ENCODE data around the gene TEPSIN. TPM values are rescaled to one million over a fixed set of nuclear protein-coding genes. Genes with fewer than 3 reads are reported as not detected.

Gene TEPSIN
- total RNA-seq, 1 experiment from 2014 or later, result 19.5 TPM

DNA sequence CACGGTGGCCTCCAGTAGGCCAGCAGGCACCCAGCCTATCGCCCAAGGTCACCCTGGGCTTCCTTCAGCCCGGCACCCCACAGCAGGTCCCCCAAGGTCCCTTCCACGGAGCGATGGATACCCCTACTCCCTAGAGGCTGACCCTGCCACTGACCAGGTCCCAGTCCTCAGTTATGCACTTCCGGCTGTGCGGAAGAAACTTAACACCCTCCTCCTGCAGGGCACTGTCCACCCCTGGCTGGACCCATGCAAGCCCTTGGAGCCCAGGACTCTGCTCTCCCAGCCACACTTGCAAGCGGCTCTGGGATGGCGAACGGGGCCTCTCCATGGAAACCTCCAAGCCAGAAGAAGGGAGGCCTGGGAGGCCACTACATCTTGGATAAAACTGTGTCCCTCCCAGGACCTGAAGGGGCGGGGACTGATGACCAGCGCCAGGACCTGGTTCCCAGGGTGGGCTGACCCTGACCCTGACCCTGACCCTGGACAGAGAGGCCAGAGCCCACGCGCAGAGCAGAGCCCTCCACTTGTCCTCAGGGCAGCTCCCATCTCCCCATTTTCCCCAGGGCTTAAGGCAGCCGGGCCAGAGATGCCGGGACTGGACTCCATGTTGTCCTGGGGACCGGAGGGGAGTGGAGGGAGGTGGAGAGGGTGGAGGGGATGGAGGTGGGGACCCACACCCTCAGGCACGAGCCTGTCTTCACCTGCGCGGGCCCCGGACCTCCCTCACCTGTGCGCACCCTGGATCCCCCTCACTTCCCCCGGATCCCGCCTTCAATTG lies 16.8 kb downstream of the TEPSIN start:
- Histone ChIP-seq H3K4me3 (peak overlapping the region; percentile 80), H3K36me3 (no peaks in the 10 kb centered on the region), H3K9me3 (0 out of 2 replicates have a peak, but pooled peaks cover 1% of the 10 kb centered on the region), H3K27me3 (no peaks in the 10 kb centered on the region)
- DNase-seq, result no peak

DNA sequence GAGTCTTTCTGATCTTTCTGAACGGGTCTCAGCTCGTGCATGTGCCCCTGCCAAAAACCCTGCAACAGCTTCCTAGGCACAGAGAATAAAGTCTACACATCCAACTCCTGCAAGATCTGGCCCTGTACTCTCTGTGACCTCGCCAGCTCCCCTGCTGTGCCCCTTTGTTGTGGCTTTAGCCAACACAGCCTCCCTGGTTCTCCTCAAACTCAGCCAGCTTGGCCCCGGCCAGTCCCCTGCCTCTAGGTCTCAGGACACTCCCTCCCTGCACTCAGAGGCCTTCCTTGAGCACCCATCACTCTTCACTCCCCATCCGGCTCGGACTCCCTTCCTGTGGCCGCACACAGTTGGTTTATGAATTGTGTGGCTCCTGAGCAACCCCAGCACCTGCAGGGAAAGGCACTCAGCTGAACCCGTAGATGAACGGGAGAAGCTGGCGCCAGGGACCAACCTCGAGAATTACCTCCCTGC lies 17.4 kb downstream of the TEPSIN start:
- peak; percentile 58 for DNase-seq
- no peaks in the 10 kb centered on the region for H3K36me3 ChIP-seq
- H3K9me3 ChIP-seq, result no peaks in the 10 kb centered on the region
- no peak overlapping the region for H3K4me3 ChIP-seq
- no peaks in the 10 kb centered on the region for H3K27me3 ChIP-seq

DNA sequence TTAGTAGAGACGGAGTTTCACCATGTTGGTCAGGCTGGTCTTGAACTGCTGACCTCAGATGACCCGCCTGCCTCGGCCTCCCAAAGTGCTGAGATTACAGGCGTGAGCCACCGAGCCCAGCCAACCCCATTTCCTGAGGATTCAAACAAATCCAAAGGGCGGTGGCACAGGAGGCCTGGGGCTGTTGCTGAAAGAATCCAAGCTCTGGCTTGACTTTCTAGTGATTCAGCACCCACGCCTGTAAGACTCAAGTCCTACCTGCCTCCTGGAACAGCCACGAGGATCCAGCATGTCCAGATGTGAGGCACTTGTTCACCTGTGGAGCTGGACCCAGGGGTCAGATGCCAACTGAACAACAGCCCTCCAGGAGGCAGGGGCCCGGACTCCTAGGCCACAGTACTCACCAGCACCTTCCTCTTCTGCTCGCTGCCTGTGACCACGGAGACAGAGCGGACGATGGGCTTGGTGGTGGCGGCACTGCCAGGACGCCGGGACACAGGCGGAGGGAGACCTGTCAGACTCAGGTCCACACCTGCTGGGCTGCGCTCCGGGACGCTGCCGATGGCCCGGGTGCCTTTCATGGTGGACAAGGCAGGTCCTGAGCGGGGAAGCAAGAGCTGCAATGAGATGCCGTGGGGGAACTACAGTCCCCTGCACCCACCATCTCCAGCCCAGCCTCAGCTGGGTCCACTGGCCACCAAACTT lies 19.2 kb downstream of the TEPSIN start:
- Histone ChIP-seq H3K27me3 (no peaks in the 10 kb centered on the region), H3K9me3 (no peaks in the 10 kb centered on the region), H3K4me3 (no peak overlapping the region), H3K36me3 (no peaks in the 10 kb centered on the region)
- DNase-seq, result no peak

DNA sequence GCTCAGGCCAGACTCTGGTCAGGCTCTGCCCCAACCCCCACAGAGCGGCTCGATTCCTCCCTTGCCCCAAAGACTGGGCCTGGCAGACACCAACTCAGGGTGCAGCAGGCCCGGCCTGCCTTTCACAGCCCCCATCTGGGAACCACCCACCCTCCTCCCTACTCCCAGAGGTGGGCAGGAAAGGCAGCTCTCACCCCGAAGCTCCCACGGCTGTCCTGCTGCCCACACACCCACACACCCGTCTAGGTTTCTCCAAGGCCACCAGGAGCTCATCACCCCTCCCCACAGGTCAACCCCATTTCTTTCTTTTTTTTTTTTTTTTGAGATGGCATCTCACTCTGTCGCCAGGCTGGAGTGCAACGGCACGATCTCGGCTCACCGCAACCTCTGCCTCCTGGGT lies 19.9 kb downstream of the TEPSIN start:
- no peak for DNase-seq
- no peaks in the 10 kb centered on the region for H3K9me3 ChIP-seq

DNA sequence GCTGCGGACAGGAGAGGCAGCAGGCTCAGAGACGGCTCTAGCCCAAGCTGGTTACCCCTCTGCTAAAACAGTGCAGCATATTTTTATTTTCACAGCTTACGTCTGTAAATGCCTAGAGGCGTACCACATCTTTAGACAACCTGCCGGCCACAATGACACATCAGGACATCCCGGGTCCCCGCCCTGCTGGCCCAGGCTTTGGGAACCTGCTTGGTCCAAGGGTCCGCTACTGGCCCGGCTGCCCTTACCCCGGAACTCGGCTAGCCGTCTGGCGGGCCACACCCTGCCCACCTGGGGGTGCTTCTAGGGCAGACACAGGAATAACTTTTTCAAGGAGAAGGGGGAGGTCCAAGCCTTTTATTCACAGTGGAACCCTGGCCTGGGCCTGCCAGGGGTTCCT lies 20.4 kb downstream of the TEPSIN start:
- no peak for DNase-seq
- Histone ChIP-seq H3K36me3 (no peaks in the 10 kb centered on the region), H3K27me3 (no peaks in the 10 kb centered on the region), H3K4me3 (no peak overlapping the region), H3K9me3 (no peaks in the 10 kb centered on the region)

More for the DNA sequence above, 19.9 kb downstream of the TEPSIN start:
- no peaks in the 10 kb centered on the region for H3K27me3 ChIP-seq
- H3K36me3 ChIP-seq, result no peaks in the 10 kb centered on the region
- no peak overlapping the region for H3K4me3 ChIP-seq

DNA sequence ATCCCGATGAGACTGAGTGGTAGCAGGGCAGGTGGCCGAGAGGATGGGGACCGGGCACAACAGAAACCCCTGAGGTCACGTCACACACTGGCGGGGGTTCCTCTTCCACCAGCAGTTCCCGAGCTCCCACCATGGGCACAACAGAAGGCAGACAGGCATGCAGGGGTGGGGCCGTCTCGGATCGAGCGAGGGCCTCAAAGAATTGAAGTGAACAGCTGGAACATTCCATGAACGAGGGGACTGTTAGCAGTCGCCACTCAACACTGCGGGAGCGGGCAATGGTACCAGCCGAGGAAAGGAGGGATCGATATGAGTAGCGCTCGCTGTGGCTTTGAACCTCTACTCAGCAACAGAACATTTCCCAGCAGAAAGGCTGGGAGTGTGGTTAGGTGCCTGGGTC lies 21.4 kb downstream of the TEPSIN start:
- no peak for DNase-seq
- H3K4me3 ChIP-seq, result no peak overlapping the region
- H3K27me3 ChIP-seq, result no peaks in the 10 kb centered on the region

DNA sequence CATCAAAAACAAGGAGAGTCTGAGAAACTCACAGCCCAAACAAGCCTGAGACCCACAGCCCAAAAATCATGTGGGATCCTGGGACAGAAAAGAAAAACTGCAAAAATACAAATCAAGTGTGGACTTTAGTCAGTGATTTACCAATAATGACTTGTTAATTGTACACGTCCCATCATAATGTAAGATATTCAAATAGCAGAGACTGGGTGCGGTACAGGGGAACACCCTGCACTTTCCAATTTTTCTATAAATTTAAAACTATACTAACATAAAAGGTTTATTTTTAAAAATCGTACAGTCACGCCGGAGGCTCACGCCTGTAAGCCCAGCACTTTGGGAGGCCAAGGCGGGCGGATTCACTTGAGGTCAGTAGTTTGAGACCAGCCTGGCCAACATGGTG lies 24.9 kb downstream of the TEPSIN start:
- no peak for DNase-seq
- H3K27me3 ChIP-seq, result no peaks in the 10 kb centered on the region
- H3K4me3 ChIP-seq, result no peak overlapping the region
- no peaks in the 10 kb centered on the region for H3K36me3 ChIP-seq
- H3K9me3 ChIP-seq, result no peaks in the 10 kb centered on the region

More for the DNA sequence above, 21.4 kb downstream of the TEPSIN start:
- H3K36me3 ChIP-seq, result no peaks in the 10 kb centered on the region
- H3K9me3 ChIP-seq, result no peaks in the 10 kb centered on the region

DNA sequence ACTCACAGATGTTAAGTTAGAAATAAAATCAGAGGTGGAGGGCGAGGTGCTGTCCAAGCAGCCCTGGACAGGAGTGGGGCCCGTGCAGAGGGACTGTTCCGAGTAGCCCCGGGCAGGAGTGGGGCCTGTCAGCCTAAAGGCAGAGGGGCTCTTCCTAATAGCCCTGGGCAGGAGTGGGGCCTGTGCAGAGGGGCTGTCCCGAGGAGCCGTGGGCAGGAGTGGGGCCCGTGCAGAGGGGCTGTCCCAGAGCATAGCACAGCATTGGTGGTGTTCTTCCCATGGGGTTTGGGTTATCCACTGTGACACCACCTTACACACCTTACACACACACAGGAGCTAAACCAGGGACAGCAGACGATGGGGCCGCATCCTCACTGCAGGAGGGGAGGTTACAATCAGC lies 26.5 kb downstream of the TEPSIN start:
- no peaks in the 10 kb centered on the region for H3K36me3 ChIP-seq
- no peaks in the 10 kb centered on the region for H3K9me3 ChIP-seq
- H3K4me3 ChIP-seq, result no peak overlapping the region
- no peaks in the 10 kb centered on the region for H3K27me3 ChIP-seq
- no peak for DNase-seq

DNA sequence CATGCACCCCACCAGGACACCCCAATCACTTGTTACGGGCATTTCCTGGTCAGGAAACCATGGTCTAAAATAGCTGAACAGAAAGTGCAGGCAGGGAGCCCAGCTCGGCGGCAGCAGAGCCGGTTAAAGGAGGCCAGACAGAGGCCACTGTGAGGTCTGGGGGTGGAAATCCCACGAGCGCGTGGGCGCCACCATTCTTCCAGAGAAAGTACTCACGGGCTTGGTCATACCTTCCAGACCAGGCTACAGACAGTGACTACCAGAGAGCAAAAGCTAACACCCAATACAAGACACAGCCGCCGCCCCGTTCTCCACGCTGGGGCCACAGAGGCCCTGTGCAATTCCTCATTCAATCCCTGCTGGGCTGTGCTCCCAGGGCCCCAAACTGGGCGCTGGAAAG lies 28.0 kb downstream of the TEPSIN start:
- H3K27me3 ChIP-seq, result no peaks in the 10 kb centered on the region
- H3K36me3 ChIP-seq, result no peaks in the 10 kb centered on the region
- no peak overlapping the region for H3K4me3 ChIP-seq
- DNase-seq, result peak; percentile 1
- H3K9me3 ChIP-seq, result no peaks in the 10 kb centered on the region

DNA sequence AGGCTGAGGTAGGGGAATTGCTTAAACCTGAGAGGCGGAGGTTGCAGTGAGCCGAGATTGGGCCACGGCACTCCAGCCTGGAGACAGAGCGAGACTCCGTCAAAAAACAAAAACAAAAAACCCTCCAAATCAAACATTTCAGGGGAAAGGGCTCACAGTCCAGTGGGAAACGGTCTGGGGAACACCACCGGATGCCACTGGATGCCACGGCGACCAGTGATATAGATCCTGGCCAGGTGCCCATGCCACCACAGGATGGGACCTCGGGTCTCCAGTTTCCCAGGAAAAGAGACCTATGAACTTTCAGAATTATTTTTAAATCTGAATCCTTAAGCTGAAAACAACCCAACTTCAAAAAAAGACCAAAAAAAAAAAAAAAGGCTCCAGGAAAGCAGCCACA lies 28.4 kb downstream of the TEPSIN start:
- no peak overlapping the region for H3K4me3 ChIP-seq
- no peaks in the 10 kb centered on the region for H3K9me3 ChIP-seq
- no peaks in the 10 kb centered on the region for H3K27me3 ChIP-seq
- DNase-seq, result no peak
- H3K36me3 ChIP-seq, result no peaks in the 10 kb centered on the region

DNA sequence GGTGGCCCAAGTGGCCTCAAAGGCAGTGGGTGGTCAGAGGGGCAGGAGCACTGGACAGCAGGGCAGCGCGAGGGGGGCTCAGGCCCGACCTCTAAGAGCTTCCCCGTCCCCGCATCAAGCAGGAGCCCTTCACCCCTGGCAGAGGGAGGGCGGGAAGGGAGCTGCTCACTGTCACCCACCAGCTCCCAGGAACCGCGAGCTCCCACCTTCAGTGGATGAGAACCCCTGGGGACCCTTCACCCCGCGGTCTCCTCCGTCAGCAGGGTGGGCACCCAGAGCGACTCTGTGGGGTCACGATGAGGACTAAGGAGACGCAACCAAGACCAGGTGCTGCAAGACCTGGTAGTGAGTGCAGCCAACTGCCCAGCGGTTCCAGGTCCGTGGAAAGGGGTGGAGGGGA lies 29.7 kb downstream of the TEPSIN start:
- Histone ChIP-seq H3K4me3 (no peak overlapping the region), H3K9me3 (no peaks in the 10 kb centered on the region), H3K27me3 (no peaks in the 10 kb centered on the region), H3K36me3 (no peaks in the 10 kb centered on the region)
- DNase-seq, result no peak

DNA sequence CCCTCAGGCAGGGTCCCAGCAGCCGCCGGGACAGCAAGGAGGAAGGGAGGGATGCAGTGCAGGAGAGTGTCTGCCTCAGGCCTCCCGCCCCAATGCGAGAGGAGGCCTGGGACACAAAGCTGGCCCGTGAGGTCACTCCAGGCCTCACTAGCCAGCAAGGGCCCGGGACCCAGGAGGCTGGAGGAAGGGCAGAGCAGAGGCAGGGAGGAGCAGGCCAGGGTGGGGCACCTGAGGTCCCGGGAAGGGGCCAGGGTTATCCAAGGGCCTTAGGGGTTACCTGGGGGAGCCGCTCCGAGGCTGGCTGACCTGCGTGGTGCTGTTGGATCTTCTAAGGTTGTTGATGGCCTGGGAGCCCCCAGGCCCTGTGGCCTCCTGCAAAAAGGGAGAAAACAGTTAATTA lies 30.2 kb downstream of the TEPSIN start:
- DNase-seq, result no peak
- Histone ChIP-seq H3K27me3 (no peaks in the 10 kb centered on the region), H3K4me3 (no peak overlapping the region), H3K9me3 (no peaks in the 10 kb centered on the region), H3K36me3 (no peaks in the 10 kb centered on the region)

DNA sequence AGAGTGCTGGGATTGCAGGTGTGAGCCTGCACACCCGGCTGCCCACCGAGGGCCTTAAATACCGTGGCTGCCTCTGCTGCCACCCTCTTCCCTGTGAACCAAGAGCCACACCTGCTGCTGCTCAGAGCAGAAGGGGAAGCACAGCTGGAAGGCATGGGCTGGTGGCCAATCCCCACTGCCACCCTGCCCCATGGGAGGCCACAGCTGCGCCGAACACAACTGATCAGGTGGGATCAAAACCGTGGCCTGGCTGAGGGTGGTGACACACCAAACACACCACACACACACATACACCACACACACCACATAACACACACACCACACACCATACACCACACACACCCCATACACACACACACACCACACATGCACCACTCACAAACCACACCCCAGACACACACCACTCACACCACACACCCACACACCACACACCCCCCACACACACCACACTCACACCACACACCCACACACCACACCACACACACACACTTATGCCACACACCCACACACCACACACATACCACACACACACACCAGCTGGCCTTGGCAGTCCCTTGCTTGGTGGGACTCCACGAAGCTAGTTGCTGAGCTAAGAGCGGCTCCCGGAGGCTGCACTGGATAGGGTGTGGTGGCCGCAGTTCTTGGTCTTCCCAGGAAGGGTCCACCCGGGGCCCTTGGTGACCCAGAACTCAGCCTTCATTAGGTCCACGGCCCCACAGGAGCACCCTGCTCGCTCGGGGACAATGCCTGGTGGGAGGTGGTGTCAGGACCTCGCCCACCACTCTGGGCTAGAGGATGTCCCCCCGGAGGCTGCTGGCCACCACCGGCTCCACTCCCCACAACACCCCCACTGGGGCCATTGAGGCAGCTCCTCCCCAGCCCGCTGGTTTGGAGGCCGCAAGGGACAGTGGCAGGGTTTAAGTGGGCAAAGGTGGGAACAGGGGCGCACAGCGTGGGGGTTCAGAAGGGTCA lies 31.0 kb downstream of the TEPSIN start:
- DNase-seq, result peak; percentile 38
- Histone ChIP-seq H3K4me3 (no peak overlapping the region), H3K36me3 (no peaks in the 10 kb centered on the region), H3K27me3 (no peaks in the 10 kb centered on the region), H3K9me3 (no peaks in the 10 kb centered on the region)

DNA sequence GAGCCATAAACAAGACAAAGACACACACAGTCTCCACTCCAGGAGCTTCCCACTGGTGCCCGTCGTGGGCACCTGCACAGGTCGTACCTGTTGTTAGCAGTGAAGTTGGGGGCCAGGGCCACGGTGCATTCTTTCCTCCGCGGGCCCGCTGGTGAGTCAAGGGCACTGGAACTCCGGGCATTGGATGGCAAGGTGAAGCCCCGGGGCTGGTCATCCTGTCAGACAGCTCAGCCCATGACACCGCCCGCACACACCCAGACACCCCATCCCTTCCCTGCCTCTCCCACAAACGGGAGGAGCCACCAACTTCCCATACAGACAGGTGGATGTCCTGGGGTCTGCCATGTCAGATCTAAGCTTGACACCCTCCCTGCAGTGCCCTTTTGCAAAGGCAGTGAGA lies 32.2 kb downstream of the TEPSIN start:
- no peak overlapping the region for H3K4me3 ChIP-seq
- H3K27me3 ChIP-seq, result no peaks in the 10 kb centered on the region
- DNase-seq, result no peak
- no peaks in the 10 kb centered on the region for H3K36me3 ChIP-seq
- H3K9me3 ChIP-seq, result no peaks in the 10 kb centered on the region

DNA sequence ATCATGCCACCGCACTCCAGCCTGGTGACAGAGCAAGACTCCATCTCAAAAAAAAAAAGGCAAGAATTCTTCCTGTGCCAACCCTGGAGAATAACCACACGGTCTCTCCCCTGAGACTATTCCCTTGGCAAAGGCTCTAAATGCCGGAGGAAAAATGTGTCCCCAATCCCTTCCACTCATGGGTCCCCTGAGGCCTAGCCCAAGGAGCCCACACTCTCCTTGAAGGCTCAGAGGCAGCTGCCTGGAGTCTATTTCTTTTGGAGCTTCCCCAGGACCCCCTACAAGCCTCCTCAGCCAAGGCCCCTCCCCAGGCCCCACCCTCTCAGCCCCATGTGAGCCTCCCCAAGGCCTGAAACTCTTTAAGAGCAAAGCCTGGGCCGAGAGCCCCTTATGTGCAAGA lies 32.7 kb downstream of the TEPSIN start:
- no peak for DNase-seq
- Histone ChIP-seq H3K9me3 (no peaks in the 10 kb centered on the region), H3K36me3 (no peaks in the 10 kb centered on the region; the same call in 1 of the 2 replicates), H3K27me3 (no peaks in the 10 kb centered on the region), H3K4me3 (no peak overlapping the region)

DNA sequence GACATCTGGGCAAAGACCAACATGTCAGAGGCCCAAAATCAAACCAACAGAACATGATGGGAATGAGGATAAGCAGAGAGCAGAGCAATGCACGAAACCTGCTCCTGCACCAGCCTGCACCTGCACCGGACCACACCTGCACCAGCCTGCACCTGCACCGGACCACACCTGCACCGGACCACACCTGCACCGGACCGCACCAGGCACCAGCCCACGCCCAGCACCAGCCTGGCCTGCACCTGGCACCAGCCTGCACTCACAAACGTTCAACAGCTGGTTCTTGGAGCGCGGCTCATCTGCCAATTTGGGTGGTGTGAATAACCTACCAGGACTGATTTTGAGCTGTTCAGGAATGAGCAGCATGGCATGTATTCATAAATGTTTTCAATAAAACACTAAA lies 34.3 kb downstream of the TEPSIN start:
- no peak overlapping the region for H3K4me3 ChIP-seq
- no peaks in the 10 kb centered on the region for H3K27me3 ChIP-seq
- peaks cover 2% of the 10 kb centered on the region for H3K36me3 ChIP-seq
- no peaks in the 10 kb centered on the region for H3K9me3 ChIP-seq
- no peak for DNase-seq

DNA sequence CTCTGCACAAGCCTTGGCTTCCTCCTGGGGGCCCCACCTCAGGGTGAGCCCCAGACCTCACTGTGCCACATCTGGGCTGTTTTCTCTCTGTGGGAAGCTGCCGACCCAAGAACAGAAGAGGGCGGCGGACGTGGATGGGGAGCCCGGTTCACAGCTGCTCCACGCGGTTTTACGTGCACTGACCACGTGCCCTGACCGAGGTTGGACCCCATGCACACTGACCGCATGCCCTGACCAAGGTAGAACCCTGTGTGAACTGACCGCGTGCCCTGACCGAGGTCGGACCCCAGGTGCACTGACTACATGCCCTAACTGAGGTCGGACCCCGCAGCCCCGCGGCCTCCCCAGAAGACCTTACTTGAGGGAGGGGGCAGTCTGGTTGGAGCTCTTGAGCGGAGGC lies 35.7 kb downstream of the TEPSIN start:
- Histone ChIP-seq H3K9me3 (no peaks in the 10 kb centered on the region), H3K4me3 (no peak overlapping the region), H3K27me3 (no peaks in the 10 kb centered on the region), H3K36me3 (peaks cover 2% of the 10 kb centered on the region)
- DNase-seq, result no peak

Measured in MG63 (cell line).